Testis (tissue), 2 donors: ENCODE results near the gene CENPVL1.
"Not testable (repeated sequence)": the region's sequence is repeated elsewhere in the genome, so short reads cannot be mapped to it uniquely, and the experiment has no call there.

ENCODE experiments used
- POLR2A ChIP-seq: fragments of 450-650 bp; IDR thresholded peaks from one replicate; pipeline ENCODE4 v1.6.1; 2017; ENCODE audit warnings: antibody characterized with exemption, mild to moderate bottlenecking, moderate library complexity
- TF ChIP-seq, protein P1 (sequence below), 3 experiments: fragments of 450-650 bp in 2 of 3; fragments of 200-600 bp in 1 of 3; sonication (generic) in 1 of 3; IDR thresholded peaks; one replicate each; pipeline ENCODE4 v1.5.1; 2016 to 2019; ENCODE audit warnings: antibody characterized with exemption in 3 of 3, mild to moderate bottlenecking in 2 of 3, moderate library complexity in 1 of 3

DNA sequence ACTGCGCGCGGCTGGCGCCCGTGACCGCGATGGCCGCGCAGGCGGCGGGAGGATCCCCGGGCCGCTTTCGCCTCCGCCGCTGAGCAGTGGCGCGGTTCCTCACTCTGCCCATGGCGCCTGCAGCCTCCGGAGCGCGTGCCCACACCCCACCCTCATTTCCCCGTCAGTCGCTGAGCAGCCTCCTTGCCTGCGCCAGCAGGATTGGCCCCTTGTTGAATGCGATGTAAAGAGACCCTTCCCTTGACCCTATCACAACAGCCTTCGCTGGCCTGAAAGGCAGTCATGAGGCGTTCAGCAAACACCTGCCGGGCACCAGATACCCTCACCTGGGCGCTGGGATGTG, 27.6 kb upstream of the CENPVL1 start, which contains the start of gene CENPVL2:
- TF ChIP-seq, protein P1, sequence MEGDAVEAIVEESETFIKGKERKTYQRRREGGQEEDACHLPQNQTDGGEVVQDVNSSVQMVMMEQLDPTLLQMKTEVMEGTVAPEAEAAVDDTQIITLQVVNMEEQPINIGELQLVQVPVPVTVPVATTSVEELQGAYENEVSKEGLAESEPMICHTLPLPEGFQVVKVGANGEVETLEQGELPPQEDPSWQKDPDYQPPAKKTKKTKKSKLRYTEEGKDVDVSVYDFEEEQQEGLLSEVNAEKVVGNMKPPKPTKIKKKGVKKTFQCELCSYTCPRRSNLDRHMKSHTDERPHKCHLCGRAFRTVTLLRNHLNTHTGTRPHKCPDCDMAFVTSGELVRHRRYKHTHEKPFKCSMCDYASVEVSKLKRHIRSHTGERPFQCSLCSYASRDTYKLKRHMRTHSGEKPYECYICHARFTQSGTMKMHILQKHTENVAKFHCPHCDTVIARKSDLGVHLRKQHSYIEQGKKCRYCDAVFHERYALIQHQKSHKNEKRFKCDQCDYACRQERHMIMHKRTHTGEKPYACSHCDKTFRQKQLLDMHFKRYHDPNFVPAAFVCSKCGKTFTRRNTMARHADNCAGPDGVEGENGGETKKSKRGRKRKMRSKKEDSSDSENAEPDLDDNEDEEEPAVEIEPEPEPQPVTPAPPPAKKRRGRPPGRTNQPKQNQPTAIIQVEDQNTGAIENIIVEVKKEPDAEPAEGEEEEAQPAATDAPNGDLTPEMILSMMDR (IDR thresholded peaks at IDR 0.05) = not testable (repeated sequence)
- not testable (repeated sequence) for TF ChIP-seq POLR2A
